COLO829 (cell line): Measurements from ENCODE around the gene MMP13.
"Not testable (repeated sequence)": the region's sequence is repeated elsewhere in the genome, so short reads cannot be mapped to it uniquely, and the experiment has no call there.

Source experiments
- DNase-seq: peaks from one replicate; pipeline ENCODE4 v3.0.0; 2012; ENCODE audit warnings: low spot score

The MMP13 gene

GRCh38 chr11:102955624-102956023, at the start of gene MMP13:
MMP13 (minus strand) TSS chr11:102955732; CDS start chr11:102955705, 27 bp downstream.
- DNase-seq: no peak

DNA sequence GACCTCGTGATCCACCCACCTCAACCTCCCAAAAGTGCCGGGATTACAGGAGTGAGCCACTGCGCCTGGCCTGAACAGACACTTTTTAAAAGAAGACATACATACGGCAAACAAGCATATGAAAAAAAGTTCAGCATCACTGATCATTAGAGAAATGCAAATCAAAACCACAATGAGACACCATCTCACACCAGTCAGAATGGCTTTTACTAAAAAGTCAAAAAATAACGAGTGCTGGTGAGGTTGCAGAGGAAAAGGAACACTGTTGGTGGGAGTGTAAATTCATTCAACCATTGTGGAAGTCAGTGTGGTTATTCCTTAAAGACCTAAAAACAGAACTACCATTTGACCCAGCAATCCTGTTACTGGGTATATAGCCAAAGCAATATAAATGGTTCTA, 48.7 kb upstream of the MMP13 start:
- DNase-seq: not testable (repeated sequence)

DNA sequence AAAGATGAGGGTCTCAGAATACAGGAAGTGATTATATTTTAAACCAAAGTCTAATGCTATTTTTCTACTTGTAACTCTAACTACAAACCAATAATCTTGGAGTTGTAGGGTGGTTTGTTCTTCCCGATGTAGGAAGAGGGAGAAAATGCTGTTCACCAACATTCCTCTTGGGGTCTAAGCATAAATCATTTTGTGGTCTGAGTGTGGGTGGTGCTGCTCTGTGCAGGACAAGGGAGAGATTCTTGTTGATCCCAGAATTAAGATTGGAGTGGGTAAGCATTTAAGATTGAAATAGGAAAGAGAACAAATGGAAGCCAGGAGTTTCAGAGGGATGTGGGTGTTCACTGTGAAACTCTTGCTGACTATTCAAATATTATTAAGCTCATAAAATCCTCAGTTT, 38.6 kb upstream of the MMP13 start:
- peak; percentile 75 for DNase-seq

- DNase-seq: no peak
Measured at GRCh38 chr11:102991776-102992175, 36.2 kb upstream of the MMP13 start.

- DNase-seq: no peak
Measured at GRCh38 chr11:102990145-102990544, 34.6 kb upstream of the MMP13 start.

DNA sequence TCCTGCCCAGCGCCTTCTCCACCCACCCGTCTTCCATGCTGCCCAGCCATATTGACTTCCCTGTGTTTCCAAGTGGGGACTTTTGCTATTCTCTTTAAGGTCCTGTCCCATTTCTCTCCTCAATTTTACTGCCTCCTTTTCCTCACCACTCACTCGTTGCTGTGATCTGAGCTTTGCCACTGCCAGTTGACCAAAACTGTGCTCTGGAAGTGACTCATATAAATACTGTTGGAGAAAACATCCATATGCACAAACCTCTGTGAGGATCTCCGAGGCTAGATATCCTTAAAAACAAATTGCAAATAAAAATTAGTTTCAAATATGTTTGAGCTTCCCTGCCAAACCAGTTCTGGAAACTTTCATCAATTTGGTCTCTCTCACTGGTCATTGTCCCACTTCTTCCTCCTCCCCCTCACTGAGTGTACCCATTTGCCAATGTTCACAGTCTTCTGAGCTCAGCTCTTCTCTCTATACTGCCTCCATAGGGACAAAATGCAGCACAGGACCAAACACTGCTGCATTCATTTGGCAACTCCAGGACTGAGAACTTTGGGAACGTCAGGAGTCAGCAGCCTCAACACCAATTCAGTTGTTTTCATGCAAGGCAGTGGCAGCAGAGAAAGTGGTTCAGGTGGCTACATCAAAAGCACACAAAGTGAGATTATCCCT, 34.0 kb upstream of the MMP13 start:
- DNase-seq: no peak

- no peak for DNase-seq
Measured at GRCh38 chr11:102986815-102987214, 31.3 kb upstream of the MMP13 start.

DNA sequence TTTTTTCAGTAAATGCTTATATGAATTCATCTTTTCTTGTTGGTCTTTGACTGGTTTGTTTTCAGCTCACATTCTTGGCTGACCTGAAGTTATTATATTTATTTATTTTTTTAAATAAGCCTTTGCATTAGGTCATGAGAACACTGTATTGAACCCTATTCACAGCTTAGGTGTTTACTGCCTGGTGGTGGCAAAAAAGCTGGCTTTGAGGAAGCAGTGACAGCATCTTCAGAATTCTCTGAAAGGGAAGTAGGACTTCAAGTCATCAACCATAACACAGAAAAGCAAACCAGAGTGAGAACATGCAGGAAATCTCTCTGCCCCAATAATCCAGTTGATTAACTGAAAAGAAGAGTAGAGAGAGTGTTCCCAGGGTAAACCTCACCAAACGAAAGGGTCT, 30.3 kb upstream of the MMP13 start:
- no peak for DNase-seq

DNA sequence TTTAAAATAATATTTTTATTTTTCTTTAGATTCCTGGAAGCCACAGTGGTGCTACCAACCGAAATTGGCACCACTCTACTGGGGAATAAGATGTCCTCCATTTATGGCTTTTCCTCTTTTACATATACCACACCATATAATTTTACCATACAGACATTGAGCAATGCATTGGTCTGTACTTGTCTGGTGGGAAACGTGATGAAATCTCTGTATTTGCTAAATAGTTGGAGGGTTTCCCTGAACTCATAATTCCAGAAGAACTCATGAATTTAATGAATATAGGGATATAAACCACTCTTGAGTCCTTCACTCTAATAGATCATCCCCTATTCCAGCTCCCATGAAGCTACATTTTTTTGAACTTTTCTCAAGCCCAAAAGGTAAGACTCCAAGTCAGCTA, 28.0 kb upstream of the MMP13 start:
- no peak for DNase-seq

GRCh38 chr11:102981324-102981910, 25.9 kb upstream of the MMP13 start:
- DNase-seq: no peak

DNA sequence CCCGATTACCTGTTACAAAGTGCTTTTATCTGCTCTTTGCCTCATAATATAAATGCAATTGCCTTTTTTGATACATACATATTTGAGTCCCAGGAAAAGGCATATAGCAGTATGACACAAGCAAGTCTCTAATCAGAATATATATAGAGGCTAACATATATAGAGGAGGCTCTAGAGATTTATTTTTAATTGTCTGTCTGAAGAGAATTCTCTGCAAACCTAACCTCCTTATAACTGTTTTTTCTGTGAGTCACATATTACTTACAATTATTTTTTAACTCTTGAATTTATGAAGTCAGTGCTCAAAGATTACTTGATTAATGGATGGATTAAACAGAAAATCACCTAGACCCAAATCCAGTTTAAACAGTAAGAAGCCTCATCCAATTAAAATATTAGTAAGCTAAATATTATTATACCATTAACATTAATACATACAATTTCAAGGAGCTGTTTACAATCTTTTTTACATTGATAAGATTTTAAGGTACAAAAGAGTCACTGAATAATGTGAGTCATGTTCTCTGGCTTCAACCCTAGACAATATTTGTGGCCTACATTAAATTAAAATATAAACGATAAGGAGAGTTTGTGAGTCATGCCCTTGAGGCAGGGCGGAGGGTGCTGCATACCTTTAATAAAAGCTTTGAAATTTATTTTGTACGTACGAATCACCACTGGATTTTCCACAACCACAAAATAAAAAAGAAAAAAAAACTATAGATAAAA, 19.2 kb upstream of the MMP13 start:
- no peak for DNase-seq

DNA sequence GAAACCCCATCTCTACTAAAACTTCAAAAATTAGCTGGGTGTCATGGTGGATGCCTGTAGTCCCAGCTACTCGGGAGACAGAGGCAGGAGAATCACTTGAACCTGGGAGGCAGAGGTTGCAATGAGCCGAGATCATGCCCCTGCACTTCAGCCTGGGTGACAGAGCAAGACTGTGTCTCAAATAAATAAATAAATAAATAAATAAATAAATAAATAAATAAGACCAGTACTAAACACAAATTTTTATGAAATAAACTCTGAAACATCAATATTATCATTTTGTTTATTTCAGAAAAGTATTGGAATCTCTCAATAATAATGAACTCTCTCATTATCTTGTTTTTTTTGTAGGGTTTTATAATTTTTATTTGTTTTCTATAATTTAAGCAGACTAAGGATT, 18.2 kb upstream of the MMP13 start:
- DNase-seq: not testable (repeated sequence)

- no peak for DNase-seq
Measured at GRCh38 chr11:102972853-102973252, 17.3 kb upstream of the MMP13 start.

GRCh38 chr11:102971766-102972165, 16.2 kb upstream of the MMP13 start:
- no peak for DNase-seq

DNA sequence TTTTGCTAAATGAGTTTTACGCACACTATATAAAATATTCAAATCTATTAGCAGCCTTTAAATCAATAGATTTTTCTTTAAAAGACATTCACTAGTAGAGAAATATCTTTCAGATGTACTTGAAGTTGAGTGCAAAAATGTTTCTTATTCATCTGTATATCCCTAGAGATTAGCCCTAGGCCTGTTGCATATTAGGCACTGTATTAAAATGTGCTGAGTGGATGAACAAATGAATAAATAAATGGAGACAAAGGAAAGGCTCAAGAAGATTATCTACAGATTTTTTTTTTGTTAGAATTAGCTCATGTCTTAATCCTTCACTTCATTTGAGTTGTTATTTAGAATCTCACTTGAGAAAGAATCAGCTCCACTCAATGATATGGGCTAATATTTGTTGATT, 12.0 kb upstream of the MMP13 start:
- DNase-seq: no peak

GRCh38 chr11:102966011-102966410, 10.5 kb upstream of the MMP13 start:
- DNase-seq: no peak

DNA sequence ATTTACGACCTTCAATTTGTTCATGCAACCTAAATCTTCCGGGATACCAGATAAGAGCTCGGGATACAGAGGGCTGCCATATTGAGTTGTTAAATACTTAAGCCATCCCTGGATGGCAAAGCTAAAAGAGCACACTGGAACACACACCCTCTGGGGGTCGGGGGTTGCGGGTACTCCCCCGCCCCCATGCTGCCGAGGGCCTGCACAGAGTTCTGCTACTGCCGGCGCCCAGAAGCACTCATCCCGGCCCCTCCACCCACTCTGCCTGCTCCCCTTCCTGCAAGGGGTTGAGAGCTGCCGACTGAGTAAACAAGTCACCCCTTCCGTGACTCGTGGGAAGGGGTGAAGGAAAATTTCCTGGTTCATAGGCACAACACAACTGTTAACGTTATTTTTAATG, 9.3 kb upstream of the MMP13 start:
- no peak for DNase-seq

DNA sequence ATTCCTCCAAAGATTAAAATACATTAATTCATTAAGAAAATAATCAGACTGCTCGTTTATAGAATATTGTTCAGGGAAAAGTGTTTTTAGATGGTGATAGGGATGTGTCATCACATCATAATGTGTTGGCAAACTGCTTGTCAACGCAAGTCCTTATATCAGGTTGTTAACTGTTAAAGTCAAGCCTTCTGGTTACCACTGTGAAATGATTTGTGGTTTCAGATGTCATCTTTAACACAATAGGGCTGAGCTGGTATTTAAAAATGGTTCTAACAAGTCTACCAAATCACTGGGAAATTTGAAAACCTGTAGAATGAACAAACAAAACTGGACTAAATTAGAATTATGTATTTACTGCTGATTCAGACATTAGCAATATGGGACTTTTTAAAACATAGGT, 2.4 kb upstream of the MMP13 start:
- DNase-seq: no peak

DNA sequence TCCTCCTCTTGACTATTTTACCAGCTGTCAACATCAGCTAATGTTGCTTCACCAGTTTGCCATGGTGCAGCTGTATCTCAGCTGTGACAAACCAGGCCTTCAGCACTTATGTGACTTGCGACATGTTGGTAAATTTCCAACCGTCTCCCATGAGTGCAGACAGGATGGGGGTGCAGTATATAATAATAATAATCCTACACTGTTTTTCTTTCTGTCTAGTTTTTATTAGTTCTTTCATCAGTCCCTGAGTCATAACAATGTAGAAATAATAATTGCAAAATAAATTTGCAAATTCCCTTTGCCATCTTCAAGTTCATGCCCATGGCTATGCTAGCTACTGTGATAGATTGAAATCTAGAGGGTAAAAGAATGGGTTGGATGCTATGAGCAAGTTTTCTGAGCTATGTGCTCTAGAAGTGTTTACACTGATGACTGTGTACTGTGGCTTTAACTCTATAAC, 4.9 kb downstream of the MMP13 start:
- no peak for DNase-seq

GRCh38 chr11:102946237-102946636, 9.3 kb downstream of the MMP13 start:
- peak; percentile 37 for DNase-seq

GRCh38 chr11:102940714-102941588, 14.6 kb downstream of the MMP13 start:
- DNase-seq: peak; percentile 79

DNA sequence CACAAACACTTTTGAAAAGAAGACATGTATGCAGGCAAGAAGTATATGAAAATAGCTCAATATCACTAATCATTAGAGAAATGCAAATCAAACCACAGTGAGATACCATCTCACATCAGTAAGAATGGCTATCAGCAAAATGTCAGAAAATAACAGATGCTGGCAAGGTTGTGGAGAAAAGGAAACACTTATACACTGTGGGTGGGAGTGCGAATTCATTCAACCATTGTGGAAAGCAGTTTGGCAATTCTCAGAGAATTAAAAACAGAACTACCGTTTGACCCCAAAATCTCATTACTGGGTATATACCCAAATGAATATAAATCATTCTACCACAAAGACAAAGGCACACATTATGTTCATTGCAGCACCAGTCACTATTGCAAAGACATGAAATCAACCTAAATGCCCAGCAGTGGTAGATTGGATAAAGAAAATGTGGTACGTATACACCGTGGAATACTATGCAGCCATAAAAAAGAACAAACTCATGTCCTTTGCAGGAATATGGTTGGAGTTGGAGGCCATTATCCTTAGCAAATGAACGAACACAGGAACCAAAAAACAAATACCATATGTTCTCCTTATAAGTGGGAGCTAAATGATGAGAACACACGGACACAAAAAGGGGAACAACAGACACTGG, 18.5 kb downstream of the MMP13 start:
- no peak for DNase-seq
